GM20000 (cell line): ENCODE measurements around the gene NKX1-2.

Source experiments
- DNase-seq: peaks from one replicate; pipeline ENCODE4 v3.0.0; 2012; ENCODE audit warnings: low spot score
- CTCF ChIP-seq: IDR thresholded peaks from 2 replicates; pipeline ENCODE4 v1.5.1; 2012; ENCODE audit warnings: mild to moderate bottlenecking, control low read depth; ENCODE audit errors: extremely low read depth, missing control alignments

NKX1-2 gene

DNA sequence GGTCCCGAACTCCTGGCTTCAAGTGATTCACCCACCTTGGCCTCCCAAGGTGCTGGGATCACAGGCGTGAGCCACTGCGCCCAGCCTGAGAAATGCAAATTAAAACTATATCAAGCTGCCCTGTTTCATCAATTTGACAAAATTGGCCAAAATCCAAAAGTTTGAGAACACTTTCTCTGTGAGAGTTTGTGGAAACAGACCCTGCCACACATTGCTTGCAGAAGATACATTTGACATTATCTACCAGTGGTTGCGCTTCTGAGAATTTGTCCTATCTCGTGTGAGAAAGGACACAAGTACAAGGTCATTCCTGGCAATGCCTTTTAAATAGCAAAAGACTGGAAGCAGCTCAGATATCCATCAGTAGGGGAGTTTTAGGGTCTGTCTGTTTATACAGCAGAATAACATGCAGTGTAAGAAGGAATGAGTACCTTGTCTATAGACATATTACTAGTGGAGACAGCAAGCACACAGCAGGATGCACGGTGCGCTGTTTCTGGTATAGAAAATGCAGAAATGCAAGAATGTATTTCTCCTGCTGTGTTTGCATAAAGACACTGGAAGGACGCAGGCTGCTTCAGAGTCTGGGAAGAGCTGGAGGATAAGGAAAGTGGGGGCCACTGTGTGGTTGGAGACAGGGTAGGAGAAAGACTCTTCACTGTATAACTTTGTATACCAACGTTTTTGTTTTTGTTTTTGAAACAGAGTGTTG is 16.1 kb upstream of the NKX1-2 start:
- no peak for TF ChIP-seq CTCF
- DNase-seq, result no peak

DNA sequence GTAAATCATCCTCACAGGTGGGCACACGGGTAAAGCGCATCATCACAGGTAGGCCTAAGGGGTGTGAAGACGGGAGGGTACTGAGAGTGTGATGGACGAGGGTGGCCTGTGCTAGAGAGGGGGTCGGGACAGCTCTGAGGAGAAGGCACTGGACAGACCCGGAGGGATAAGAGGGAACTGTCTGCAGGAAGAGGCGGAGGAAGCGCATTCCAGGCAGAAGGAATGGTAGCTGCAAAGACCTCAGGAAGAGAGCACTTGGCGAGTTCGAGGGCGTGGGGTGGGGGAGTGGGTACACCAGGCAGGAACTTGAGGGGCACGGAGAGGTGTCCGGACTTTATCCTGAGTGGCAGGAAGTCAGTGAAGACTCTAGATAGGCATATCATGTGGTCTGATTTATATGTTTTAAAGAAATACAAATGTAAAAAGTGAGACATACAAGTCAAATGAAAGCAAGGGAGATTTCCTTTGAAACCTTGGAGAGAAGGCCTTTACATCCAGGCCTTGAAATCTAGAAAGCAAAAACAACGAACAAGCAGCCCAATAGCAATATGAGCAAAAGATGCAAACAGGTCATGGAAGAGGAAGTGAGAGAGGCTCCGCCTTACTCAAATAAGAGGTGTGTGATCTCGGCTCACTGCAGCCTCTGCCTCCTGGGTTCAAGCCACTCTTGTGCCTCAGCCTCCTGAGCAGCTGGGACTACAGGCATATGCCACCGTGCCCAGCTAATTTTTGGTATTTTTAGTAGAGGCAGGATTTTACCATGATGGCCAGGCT is 15.4 kb upstream of the NKX1-2 start:
- no peak for TF ChIP-seq CTCF

GRCh38 chr10:124464028-124464965 is 14.5 kb upstream of the NKX1-2 start:
- no peak for TF ChIP-seq CTCF
- DNase-seq, result no peak

More for the DNA sequence above, 15.4 kb upstream of the NKX1-2 start:
- peak; percentile 74 for DNase-seq

DNA sequence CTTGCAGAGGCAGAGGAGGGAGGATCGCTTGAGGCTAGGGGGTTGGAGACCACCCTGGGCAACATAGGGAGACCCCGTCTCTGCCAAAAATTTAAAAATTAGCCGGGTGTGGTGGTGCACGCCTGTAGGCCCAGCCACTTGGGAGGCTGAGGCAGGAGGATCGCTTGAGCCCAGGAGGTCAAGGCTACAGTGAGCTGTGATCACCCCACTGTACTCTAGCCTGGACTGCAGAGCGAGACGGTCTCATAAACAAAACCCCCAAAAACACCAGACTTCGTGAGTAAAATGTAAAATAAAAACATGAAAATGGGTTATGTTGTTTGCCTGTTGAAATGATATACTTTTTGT is 12.5 kb upstream of the NKX1-2 start:
- no peak for TF ChIP-seq CTCF
- no peak for DNase-seq

- DNase-seq, result peak; percentile 96
- TF ChIP-seq CTCF, result no peak
Measured at GRCh38 chr10:124461642-124462347, 12.0 kb upstream of the NKX1-2 start, which contains the start of gene LHPP. LHPP (plus strand) TSS chr10:124461823; CDS start chr10:124461863, 40 bp downstream.

- DNase-seq, result no peak
- no peak for TF ChIP-seq CTCF
Measured at GRCh38 chr10:124460144-124460543, 10.3 kb upstream of the NKX1-2 start.
